GM20431 (cell line): ENCODE data around the gene POLL.

Source experiments
- in situ Hi-C: fragments of 300-500 bp; cut with MseI, MboI; formaldehyde crosslinking; loops from one replicate; pipeline ENCODE4 v1.15.0; 2020; ENCODE audit warnings: low sequenced_read_pairs; ENCODE audit not compliant: unreplicated experiment

The POLL gene

DNA sequence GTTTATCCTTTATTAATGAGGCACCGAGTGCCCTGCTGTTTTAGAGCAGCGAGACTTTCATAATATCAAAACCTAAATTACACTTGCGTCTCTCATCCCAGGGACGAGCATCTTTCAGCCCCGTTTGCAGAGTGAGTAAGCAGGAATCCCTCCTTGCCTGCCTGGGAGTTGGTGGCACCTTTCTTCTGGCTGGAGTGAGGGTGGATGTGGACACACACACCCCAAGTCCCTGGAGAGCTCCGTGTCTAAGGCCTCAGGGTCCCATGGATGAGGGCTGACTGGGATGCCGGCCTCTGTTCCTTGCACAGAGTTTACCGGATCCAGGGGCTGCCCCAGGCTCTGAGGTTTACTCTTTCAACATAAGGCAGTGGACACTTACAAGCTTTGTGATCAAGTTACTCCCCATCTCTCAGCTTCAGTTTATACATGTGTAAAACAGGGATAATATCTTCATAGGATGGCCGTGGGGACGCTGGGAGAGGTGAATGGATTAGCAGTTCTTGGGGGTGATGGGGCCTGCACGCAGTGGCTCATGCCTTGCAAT, 24.5 kb downstream of the POLL start:
- in situ Hi-C loops, result loop anchor here (25.0 kb wide), 1 partner anchor 351 kb away; no protein-coding TSS in a partner anchor

DNA sequence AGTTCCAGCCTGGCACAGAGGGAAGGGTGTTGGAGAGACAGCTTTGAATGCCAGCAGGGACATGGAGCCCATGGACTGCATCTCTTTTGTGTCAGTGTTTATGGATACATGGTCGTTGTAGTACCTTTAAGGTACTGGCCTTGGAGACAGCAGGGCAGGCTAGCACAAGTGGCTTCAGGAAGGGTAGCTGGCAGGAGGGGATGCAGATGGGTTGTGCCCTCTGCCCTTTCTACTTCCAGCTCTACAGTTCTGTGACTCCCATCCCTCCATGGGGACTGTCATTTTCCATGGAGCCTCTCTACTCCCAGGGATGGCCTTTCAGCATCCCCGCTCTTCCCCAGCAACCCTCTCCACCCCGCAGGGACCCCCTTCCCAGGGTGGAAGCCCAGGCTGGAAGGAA, 25.1 kb downstream of the POLL start:
- in situ Hi-C loops, result loop anchor here (25.0 kb wide), 1 partner anchor 351 kb away; no protein-coding TSS in a partner anchor

DNA sequence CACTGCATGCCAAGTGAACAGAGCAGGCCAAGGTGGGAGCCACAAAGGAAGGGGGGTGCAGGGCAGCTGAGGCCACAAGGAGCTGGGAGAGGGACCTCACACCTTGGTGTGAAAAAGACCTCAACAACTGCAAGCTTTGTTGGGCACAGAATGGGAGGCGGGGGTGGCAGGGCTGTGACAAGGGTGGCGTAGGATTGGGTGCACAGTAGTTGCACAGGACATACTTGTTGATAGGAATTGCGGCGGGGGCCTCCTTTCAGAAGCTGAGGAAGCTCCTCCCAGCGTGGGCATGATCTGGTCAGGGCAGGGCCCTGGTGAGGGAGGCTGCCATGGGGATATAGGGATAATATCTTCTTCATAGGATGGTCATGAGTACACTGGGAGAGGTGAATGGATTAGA, 25.8 kb downstream of the POLL start:
- in situ Hi-C loops, result loop anchor here (25.0 kb wide), 1 partner anchor 350 kb away; no protein-coding TSS in a partner anchor

DNA sequence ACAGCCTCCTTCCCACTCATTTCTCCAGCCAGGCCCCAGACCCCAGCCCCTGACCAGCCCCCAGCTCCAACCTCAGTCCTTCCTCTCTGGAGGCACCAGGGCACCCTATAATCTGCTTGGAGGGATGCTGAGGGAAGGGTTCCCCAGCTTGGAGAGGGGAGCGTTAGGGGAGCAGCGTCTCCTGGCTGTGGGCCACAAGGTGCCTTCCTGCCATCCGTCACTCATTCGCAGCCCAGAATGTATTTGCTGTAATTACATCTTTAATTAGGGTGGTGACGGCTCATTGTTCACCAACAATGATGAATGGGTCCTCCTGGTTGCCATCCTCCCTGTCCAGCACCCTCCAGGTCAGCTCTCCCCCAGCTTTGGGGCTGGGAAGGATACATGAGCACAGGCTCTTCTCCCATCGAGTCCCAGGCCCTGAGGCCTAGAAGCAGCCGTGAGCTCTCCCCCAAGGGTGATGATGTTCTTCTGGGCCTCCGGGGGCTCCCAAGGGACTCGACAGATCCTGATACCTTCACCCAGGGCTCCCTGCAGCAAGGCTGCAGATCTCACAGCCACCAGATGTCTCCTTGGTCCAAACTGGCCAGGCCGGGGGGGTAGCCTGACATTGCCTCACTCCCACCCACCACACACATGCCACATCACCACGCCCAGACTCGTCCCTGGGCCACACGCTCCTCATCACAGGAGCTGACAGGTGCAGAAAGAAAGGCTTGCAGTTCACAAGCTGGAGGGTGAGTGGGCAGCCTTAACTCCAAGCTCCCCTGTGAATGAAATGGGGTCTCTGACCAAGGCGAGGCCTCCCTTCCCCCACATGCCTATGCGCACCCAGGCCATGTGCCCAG, 26.8 kb downstream of the POLL start:
- in situ Hi-C loops, result loop anchor here (25.0 kb wide), 1 partner anchor 349 kb away; no protein-coding TSS in a partner anchor

DNA sequence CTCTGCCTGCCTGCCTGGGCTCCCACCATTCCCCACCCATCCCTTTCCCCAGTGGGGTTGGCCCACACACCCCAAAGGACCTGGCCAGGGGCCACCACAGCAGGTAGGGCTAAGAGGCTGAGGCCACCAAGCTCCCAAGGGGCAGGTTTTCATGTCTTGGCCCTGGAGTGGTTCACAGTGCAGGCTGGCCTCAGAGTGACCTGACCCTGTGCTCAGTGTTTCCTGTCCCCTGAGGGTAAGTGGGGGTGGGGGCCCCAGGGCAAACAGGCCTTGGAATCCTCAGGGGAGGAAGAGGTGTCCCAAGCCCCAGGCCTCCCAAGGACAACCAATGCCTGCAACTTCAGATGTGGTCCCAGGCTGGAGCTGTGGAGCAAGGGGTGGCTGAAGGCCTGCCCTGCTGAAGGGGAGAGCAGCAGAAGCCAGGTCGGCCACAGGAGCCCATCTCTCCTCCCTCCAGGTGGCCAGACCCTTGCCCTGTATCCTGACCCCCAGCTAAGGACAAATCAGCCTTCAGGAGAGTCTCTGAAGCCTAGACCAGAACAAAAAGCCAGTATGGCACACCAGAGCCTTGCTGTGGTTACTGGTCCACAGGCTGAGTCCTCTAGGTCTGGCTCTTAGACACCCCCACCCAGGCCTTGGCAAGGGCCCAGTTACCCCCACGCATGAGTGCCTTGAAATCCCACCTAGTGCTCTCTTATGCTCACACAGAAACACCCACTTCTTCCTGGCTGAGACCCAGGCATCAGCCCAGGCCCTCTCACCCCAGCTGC, 27.6 kb downstream of the POLL start:
- in situ Hi-C loops, result loop anchor here (25.0 kb wide), 1 partner anchor 348 kb away; no protein-coding TSS in a partner anchor

DNA sequence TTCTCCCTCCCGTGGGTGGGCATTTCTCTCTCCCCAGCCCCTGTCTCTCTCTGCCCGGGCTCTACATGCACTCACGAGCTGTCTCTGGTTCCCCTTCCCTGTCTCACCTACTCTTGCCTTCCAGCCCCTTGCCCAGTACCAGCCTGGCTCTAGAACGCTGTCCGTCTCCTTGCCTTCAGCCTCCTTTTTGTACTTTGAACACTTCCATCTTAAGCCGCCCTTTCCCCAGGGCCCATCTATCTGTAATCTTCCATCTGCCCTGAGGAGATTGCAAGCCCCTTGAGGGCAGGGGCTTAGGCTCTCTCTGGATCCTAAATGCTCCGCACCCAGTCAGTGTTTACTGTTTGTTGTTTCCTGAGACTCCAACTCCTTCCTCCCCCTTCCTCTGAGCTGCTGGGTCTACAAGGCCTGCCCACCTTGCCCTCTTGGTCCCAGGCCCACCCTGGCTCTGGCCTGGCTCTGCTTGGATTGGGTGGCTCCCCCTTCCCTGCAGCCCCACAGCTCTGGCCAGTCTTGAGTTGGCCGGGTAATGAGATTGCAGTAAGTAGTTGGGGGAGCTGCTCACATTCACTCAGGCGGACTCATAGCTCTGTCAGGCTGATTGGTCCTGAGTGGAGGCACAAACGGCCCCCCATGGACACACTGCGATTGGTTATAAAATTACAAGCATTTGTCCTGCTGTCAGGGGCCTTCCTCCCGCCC, 28.3 kb downstream of the POLL start:
- in situ Hi-C loops, result loop anchor here (25.0 kb wide), 1 partner anchor 347 kb away; no protein-coding TSS in a partner anchor

DNA sequence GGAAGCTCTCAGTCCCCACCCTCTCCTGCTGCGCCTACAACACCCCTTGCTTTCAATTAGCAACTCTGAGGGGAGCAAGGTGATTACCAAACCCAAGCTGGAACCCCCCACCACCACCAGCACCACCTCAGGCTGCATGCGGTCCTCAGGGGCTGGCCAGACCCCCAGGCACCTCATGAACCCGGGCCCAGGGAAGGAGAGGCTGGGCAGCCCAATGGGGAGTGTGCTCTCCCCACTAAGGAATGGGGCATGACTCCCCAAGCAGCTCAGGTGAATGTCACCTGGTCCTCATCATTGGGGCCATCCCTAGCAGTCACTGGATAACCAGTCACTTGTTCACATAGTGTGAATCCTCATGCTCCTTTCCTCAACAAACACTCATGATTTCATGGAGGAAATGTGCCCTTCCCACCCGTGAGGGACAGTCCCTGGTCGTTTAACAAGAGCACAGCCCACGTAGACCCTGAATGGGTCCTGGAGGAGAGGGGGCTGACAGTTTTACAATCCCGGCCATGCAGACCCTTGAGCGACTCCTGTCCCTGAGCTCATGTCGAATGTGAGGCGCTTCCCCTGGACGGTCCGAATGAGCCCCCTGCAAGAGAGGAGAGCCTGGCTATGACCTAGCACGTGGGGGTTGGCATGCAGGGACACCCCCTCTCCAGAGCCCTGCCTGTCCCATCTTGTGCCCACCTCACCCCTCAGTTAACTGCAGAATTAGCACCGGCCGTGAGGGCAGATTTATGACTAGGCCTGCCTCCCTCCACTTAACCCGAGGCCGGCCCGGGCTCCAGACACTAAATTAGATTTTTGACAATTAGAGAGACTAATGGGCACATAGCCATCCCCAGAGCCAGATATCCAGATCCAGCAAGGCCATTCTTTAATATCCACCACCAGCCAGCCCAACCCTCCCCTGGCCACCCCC, 29.1 kb downstream of the POLL start:
- in situ Hi-C loops, result loop anchor here (25.0 kb wide), 1 partner anchor 347 kb away; no protein-coding TSS in a partner anchor

DNA sequence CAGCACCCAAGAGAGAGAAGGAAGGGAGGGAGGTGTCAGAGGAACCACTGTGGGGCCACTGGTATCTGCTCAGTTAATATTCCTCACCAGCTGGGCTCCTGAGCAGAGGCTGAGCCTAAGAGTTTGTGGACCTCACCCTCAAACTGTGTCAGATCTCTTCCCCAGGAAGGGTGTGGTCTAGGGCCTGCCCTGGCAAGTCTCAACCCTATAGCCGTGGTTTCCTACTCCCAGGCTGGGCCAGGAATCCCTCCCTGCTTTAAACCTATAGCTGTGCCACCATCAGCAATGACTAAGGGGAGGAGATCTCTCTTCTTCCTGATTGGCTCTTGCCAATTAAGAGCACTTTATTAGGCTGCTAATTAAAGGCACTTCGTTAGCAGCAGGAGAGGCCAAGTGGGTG, 29.9 kb downstream of the POLL start:
- in situ Hi-C loops, result loop anchor here (25.0 kb wide), 1 partner anchor 346 kb away; no protein-coding TSS in a partner anchor

DNA sequence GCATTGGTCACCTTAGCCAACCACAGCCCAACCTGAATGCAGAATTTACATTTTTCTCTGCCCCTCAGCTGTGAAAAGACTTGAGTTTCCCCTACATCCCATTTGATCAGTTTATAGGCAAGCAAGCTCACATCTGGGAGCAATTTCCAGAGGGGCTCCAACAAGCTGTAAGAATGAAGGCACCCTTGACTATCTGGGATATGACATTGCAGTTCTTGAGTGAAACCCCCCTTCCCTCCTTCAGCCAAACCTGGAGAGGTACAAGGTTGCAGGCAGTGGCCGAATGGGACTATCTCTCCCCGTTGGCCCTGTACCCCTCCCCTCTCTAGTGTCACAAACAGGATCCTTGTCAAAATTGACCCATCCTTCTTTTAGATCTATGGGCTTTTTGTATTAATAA, 30.5 kb downstream of the POLL start:
- in situ Hi-C loops, result loop anchor here (25.0 kb wide), 1 partner anchor 345 kb away; no protein-coding TSS in a partner anchor

DNA sequence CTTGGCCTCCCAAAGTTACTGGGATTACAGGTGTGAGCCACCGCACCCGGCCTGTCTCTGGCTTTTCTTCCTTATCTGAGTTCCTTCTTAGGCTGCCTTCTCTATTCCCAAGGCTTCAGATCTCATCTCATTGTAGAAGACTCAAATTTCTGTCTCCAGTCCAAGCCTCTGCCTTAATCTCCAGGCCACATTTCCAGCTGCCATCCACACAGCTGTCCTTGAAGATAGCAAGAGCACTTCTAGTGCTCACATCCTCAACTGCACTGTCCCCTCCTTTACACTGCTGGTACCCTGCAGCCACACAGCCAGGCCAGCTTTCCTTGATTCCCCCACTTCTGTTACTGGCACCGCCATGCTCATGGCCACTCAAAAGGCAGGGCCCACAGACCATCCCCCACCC, 35.6 kb downstream of the POLL start:
- in situ Hi-C loops, result loop anchor here (25.0 kb wide), 1 partner anchor 340 kb away; no protein-coding TSS in a partner anchor

DNA sequence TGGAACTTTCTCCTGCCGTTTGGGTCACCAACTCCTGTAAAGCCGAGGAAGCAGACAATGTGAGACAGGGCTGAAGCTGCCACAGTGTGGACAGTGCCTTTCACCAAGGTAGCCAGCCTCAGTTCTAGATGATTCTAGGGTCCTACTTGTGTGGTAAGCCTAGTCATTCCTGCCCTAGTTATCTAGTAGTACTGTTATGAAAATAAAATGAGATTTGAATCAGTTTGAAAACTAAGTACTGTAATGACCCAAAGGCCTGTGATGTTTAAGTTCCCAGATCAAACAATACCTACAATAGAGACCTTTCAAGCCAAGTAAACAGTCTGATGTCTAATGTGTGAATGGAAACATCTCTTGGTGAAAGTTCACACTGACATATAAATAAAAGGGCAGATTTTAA, 37.1 kb downstream of the POLL start:
- in situ Hi-C loops, result loop anchor here (25.0 kb wide), 1 partner anchor 339 kb away; no protein-coding TSS in a partner anchor

DNA sequence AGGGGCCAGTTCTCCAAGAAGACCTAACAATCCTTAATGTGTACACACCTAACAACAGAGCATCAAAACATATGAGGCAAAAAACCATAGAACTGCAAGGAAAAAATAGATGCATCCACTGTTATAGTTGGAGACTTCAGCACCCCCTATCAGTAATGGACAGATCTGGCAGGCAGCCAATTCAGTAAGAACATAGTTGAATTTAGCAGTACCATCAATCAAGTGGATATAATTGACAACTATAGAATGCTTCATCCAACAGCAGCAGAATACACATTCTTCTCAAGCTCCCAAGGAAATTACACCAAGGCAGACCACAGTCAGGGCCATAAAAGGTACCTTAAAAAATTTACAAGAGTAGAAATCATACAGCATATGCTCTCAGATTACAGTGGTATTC, 42.2 kb downstream of the POLL start:
- in situ Hi-C loops, result no loop called here

DNA sequence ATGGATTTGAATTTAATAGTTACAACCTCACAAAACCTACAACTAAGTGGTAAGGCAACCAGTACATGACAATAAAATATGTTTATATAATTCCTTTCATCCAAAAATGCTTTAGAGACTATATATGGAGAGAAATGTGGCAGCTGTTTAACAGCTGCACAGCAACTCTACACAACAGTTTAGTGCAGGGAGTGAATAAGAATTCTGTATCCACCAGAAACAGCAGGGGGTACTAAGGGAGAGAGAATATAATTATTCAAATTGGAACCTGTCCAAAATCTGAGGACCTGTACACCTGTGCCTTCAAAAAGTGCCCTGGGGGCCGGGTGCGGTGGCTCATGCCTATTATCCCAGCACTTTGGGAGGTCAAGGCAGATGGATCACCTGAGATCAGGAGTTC, 49.6 kb downstream of the POLL start:
- in situ Hi-C loops, result no loop called here

DNA sequence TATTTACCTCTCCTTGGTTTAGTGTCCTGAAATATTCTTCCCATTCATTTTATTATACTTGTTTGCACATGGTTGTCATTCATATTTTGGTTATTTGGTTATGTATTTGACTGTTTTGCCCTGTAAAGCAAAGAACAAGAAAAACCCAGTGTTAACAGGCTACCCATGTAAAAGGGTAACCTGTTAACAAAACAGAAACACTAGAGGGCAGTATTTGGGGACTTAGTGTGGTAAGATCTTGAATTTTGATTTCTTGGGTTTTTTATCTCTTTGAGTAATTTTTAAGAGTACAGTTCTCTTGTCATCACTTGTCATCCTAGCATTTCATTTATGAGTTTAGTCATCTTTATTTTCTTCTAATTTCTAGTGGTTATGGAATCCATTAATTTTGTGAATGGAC, 51.3 kb downstream of the POLL start:
- in situ Hi-C loops, result no loop called here

DNA sequence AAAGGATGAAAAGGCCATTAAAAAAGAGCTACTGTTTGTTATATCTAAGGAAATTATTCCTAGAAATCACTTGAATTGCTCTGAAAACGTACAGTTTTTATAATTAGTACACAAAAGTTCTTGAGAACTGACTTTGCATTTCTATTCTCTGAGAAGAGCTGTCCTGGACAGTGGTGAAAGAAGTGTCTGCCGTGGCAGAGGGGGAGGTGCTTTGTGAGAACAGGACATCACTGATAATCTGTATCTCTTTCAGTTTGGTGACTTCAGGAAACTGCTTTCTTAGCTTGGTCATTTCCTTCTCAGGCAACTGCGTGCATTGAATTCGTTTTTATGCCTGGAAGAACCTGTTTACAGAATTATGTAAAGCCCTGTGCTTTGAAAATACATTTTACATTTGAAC, 52.1 kb downstream of the POLL start:
- in situ Hi-C loops, result no loop called here

DNA sequence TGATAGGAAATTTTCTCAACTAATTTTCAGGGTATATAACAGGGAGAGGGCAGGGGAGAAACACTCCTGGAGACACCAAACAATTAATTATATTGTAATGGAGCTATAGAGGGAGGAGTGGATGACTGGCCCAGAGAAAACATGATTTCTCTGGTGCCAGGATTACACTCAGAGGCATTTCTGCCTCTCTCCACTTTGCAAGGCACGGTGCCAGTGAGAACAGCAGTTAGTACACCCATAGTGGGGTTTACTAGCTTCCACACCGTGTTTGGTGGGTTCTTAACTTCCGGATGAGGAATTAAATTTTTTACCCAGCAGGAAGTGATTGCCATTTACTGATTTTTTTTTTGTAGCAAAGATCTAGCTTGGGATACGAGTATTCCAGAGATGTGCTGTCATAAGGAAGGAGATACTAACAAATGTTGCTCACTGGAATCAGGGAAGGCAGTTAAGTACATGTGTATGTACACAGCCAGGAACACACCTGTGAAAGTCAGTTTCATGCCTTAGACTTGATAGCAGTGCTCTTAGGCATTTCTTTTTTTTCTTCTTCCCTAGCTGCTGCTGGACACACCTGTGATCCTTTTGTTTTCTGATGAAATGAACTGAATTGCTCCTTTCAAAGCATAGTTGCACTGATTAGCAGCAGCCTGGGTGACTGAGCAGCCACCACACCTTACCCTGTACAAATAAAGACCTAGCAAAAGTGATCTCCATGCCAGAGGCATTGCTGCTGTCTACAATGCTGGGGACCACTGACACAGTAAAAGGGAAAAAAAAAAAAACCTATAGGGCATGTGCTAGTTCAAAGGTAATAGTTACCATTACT, 58.1 kb downstream of the POLL start:
- in situ Hi-C loops, result no loop called here

DNA sequence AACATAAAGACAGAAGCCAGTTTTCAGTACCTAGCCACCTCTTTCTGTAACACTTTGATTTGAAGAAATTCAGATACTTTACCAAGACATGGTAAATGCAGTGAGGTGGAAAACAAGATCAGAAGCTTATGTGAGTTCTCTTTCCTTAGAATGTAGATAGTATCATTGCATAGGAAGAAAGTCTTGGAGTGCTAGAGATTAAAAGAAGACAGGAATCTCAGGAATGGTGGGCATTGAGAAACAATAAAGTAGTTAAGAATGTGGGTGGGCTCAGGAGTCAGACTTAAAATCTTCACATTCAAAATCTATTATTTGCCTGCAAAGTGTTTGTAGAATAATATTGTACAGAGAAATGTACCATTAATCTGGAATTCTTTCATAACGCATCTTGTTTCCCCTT, 58.9 kb downstream of the POLL start:
- in situ Hi-C loops, result no loop called here
